ENCODE measurements around the gene GFPT2.

GRCh38 chr5:180390441-180391190 is 37.5 kb upstream of the GFPT2 start:
- no peak for TF ChIP-seq CTCF (conservative IDR thresholded peaks at IDR 0.05; ENCODE audit: low read length)
- no peak for TF ChIP-seq EZH2phosphoT487 (IDR thresholded peaks at IDR 0.05; ENCODE audit: borderline replicate concordance, low read depth, low read length)
